Ovary (tissue), 3 donors: ENCODE measurements around the gene ZNF213.

ENCODE experiments used
- CTCF ChIP-seq, 3 donors: fragments of 450-650 bp in 2 of 3; fragments of 200-600 bp in 1 of 3; IDR thresholded peaks; one replicate each; pipeline versions ENCODE4 v1.5.1 to v1.8.0; 2016 to 2022; ENCODE audit warnings: antibody characterized with exemption in 3 of 3, mild to moderate bottlenecking in 1 of 3
- EP300 ChIP-seq: sonication (generic); formaldehyde crosslinking; IDR thresholded peaks from one replicate; pipeline ENCODE4 v1.6.1; 2017; ENCODE audit warnings: antibody characterized with exemption
- POLR2A ChIP-seq: fragments of 450-650 bp; IDR thresholded peaks from one replicate; pipeline ENCODE4 v1.6.1; 2017; ENCODE audit warnings: antibody characterized with exemption, mild to moderate bottlenecking, moderate library complexity
- donor health status: DM: no; HTN: no; CAD: no.

- TF ChIP-seq CTCF (IDR thresholded peaks at IDR 0.05) = no peak
- TF ChIP-seq POLR2A = no peak
- TF ChIP-seq EP300 = no peak
These were observed 36.5 kb downstream of the ZNF213 start for GRCh38 chr16:3171181-3171854.
